ENCODE data around the gene PACRG. TPM values are rescaled to one million over a fixed set of nuclear protein-coding genes. Genes with fewer than 3 reads are reported as not detected.

PACRG gene
- total RNA-seq, 2 experiments from 2014 or later: 0.66 to 0.81 TPM

DNA sequence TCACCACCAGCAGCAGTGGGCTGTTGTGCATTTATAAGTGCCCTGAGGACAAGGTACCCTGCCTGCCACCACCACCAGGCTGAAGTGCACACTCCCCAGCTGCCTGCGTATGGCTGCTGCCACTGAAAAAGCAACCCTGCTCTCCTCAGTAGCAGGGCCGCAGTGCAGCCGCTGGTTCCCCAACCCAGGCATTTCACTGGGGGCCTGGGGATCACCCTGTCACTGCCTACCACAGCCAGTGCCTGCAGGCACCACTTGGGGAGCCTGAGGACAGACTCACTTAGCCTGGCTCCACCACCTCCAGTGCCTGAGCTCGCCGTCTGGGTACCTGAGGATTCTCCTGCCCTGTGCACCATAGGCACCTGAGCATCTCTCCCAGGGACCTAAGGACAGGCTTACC lies 215.6 kb downstream of the PACRG start:
- no peak overlapping the region for H3K4me3 Mint-ChIP-seq
- H3K4me1 ChIP-seq (ENCODE audit: insufficient read depth, low read length): no peaks in the 10 kb centered on the region
- H3K27ac Mint-ChIP-seq: no peak overlapping the region
- TF ChIP-seq, protein P1, sequence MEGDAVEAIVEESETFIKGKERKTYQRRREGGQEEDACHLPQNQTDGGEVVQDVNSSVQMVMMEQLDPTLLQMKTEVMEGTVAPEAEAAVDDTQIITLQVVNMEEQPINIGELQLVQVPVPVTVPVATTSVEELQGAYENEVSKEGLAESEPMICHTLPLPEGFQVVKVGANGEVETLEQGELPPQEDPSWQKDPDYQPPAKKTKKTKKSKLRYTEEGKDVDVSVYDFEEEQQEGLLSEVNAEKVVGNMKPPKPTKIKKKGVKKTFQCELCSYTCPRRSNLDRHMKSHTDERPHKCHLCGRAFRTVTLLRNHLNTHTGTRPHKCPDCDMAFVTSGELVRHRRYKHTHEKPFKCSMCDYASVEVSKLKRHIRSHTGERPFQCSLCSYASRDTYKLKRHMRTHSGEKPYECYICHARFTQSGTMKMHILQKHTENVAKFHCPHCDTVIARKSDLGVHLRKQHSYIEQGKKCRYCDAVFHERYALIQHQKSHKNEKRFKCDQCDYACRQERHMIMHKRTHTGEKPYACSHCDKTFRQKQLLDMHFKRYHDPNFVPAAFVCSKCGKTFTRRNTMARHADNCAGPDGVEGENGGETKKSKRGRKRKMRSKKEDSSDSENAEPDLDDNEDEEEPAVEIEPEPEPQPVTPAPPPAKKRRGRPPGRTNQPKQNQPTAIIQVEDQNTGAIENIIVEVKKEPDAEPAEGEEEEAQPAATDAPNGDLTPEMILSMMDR (IDR thresholded peaks at IDR 0.05): no peak
- ChIA-PET CTCF (no interaction called here), POLR2A (no interaction called here)
- no peaks in the 10 kb centered on the region for H3K27me3 ChIP-seq (ENCODE audit: control insufficient read depth in 1 of 2, insufficient read depth in 2 of 2, low read length in 2 of 2)
- H3K9me3 ChIP-seq (ENCODE audit: control insufficient read depth in 1 of 2, insufficient read depth in 1 of 2, low read length in 2 of 2): peaks cover 0 to 19% of the 10 kb centered on the region in 2 experiments
- no peak overlapping the region for H3K4me3 ChIP-seq (ENCODE audit: low read length)
- peaks cover 22% of the 10 kb centered on the region for H3K9me3 Mint-ChIP-seq
- no peaks in the 10 kb centered on the region for H3K27me3 Mint-ChIP-seq
- no peaks in the 10 kb centered on the region for H3K4me1 Mint-ChIP-seq (ENCODE audit: low read depth)
- no peak for DNase-seq
- H3K36me3 ChIP-seq (ENCODE audit: insufficient read depth, low read length): no peaks in the 10 kb centered on the region
- intact Hi-C loops (cut with DNase I, micrococcal nuclease): no loop called here
- ATAC-seq (ENCODE audit: poor library complexity): no peak
- H3K27ac ChIP-seq (ENCODE audit: low read depth in 1 of 2, low read length in 2 of 2): no peak overlapping the region
- H3K36me3 Mint-ChIP-seq (ENCODE audit: low read depth): no peaks in the 10 kb centered on the region

DNA sequence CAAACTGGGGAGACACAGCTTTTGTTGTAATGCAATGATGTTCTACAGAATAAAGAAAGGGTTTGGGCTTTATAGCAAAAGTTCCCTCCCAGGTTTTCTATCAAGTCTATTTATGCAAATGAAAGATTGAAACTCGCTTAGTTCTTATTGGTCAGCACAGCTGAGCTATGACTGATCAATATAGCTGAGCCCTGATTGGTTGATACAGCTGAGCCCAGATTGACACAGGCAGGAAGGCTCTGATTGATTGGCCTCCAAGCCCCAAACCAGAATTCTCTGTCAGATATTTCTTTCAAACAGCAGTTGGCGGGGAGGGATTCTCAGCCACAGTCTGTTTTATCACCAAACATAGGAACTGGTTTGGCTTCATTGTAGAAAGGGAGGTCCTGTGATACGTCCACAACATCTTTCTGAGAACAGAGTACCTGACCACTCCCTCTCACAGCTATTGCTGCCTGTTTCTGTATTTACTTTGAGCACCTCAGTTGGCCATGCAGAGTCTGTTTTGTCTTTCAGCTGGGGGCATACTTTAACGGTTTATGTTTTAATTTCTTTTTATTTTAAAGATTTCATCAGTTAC lies 223.5 kb downstream of the PACRG start:
- peaks cover 0 to 7% of the 10 kb centered on the region in 2 experiments for H3K9me3 ChIP-seq (ENCODE audit: control insufficient read depth in 1 of 2, insufficient read depth in 1 of 2, low read length in 2 of 2)
- H3K4me1 ChIP-seq (ENCODE audit: insufficient read depth, low read length): no peaks in the 10 kb centered on the region
- intact Hi-C loops (cut with DNase I, micrococcal nuclease): no loop called here
- Mint-ChIP-seq H3K36me3 (ENCODE audit: low read depth) (no peaks in the 10 kb centered on the region), H3K4me3 (no peak overlapping the region), H3K27ac (no peak overlapping the region), H3K9me3 (peaks cover 15% of the 10 kb centered on the region), H3K27me3 (no peaks in the 10 kb centered on the region), H3K4me1 (ENCODE audit: low read depth) (no peaks in the 10 kb centered on the region)
- H3K36me3 ChIP-seq (ENCODE audit: insufficient read depth, low read length): no peaks in the 10 kb centered on the region
- H3K27me3 ChIP-seq (ENCODE audit: control insufficient read depth in 1 of 2, insufficient read depth in 2 of 2, low read length in 2 of 2): no peaks in the 10 kb centered on the region
- ChIA-PET CTCF (no interaction called here), POLR2A (no interaction called here)
- TF ChIP-seq, protein P1 (IDR thresholded peaks at IDR 0.05): no peak
- no peak for ATAC-seq (ENCODE audit: poor library complexity)
- H3K4me3 ChIP-seq (ENCODE audit: low read length): no peak overlapping the region
- no peak for DNase-seq
- no peak overlapping the region for H3K27ac ChIP-seq (ENCODE audit: low read depth in 1 of 2, low read length in 2 of 2)

DNA sequence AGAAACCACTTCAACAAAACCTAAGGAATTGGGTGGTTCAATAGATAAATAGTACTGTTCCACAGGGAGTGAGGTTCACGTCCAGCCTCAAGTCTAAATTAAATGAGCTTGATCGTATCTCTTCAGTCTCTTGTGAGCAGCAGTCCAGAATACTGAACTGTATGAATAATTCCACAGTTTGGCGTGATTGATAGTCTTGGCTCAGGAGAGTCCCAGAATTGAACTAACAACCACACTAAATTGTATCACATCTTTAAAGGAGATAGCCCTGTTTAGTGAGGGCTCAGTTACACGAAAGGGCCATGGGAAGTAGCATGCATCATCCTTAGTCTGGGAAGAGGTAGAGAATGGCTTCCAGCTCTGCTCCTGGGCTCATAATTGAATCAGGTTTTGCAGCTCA lies 224.6 kb downstream of the PACRG start:
- H3K4me1 Mint-ChIP-seq (ENCODE audit: low read depth): no peaks in the 10 kb centered on the region
- POLR2A ChIA-PET: no interaction called here
- no peaks in the 10 kb centered on the region for H3K36me3 ChIP-seq (ENCODE audit: insufficient read depth, low read length)
- no peaks in the 10 kb centered on the region for H3K27me3 ChIP-seq (ENCODE audit: control insufficient read depth in 1 of 2, insufficient read depth in 2 of 2, low read length in 2 of 2)
- peaks cover 0 to 10% of the 10 kb centered on the region in 2 experiments for H3K9me3 ChIP-seq (ENCODE audit: control insufficient read depth in 1 of 2, insufficient read depth in 1 of 2, low read length in 2 of 2)
- no peak overlapping the region for H3K27ac Mint-ChIP-seq
- peaks cover 11% of the 10 kb centered on the region for H3K9me3 Mint-ChIP-seq
- no peak overlapping the region for H3K27ac ChIP-seq (ENCODE audit: low read depth in 1 of 2, low read length in 2 of 2)
- ATAC-seq (ENCODE audit: poor library complexity): no peak
- no peaks in the 10 kb centered on the region for H3K36me3 Mint-ChIP-seq (ENCODE audit: low read depth)
- no peak for DNase-seq
- no peak overlapping the region for H3K4me3 Mint-ChIP-seq
- CTCF ChIA-PET: interaction anchor here (1.1 kb wide), 1 partner anchor 18 kb away, joined by 3 read pairs; no protein-coding TSS in a partner anchor
- intact Hi-C loops (cut with DNase I, micrococcal nuclease): no loop called here
- no peaks in the 10 kb centered on the region for H3K27me3 Mint-ChIP-seq
- TF ChIP-seq, protein P1 (IDR thresholded peaks at IDR 0.05): no peak
- no peak overlapping the region for H3K4me3 ChIP-seq (ENCODE audit: low read length)
- H3K4me1 ChIP-seq (ENCODE audit: insufficient read depth, low read length): no peaks in the 10 kb centered on the region
